Raji (cell line): ENCODE measurements around the gene GADD45B.

Experiments used
- POLR2A ChIP-seq: IDR thresholded peaks from 2 replicates; pipeline ENCODE4 v1.6.1; 2011; ENCODE audit warnings: low read depth, low read length, control low read depth; ENCODE audit not compliant: insufficient read depth

The GADD45B gene

GRCh38 chr19:2488942-2489731 lies 13.2 kb downstream of the GADD45B start:
- TF ChIP-seq POLR2A = no peak

GRCh38 chr19:2490659-2491058 lies 14.7 kb downstream of the GADD45B start:
- TF ChIP-seq POLR2A = no peak

- TF ChIP-seq POLR2A = peak; percentile 34; the same call in 1 of the 2 replicates
Observed at GRCh38 chr19:2491130-2491801, 15.3 kb downstream of the GADD45B start.

- no peak for TF ChIP-seq POLR2A
Observed at GRCh38 chr19:2492870-2493269, 16.9 kb downstream of the GADD45B start.

GRCh38 chr19:2494084-2494446 lies 18.1 kb downstream of the GADD45B start:
- TF ChIP-seq POLR2A = no peak

- TF ChIP-seq POLR2A = no peak
Observed at GRCh38 chr19:2494447-2495129, 18.7 kb downstream of the GADD45B start.

- no peak for TF ChIP-seq POLR2A
Observed at GRCh38 chr19:2495130-2495641, 19.3 kb downstream of the GADD45B start.

- no peak for TF ChIP-seq POLR2A
Observed at GRCh38 chr19:2495651-2496316, 19.9 kb downstream of the GADD45B start.

- TF ChIP-seq POLR2A = no peak
Observed at GRCh38 chr19:2497186-2497585, 21.3 kb downstream of the GADD45B start.

- TF ChIP-seq POLR2A = no peak
Observed at GRCh38 chr19:2500156-2500555, 24.2 kb downstream of the GADD45B start.

- TF ChIP-seq POLR2A = no peak
Observed at GRCh38 chr19:2500841-2501261, 24.9 kb downstream of the GADD45B start.

- no peak for TF ChIP-seq POLR2A
Observed at GRCh38 chr19:2503521-2504109, 27.7 kb downstream of the GADD45B start.

GRCh38 chr19:2507109-2507508 lies 31.2 kb downstream of the GADD45B start:
- TF ChIP-seq POLR2A = no peak

GRCh38 chr19:2509096-2509495 lies 33.2 kb downstream of the GADD45B start:
- no peak for TF ChIP-seq POLR2A

- TF ChIP-seq POLR2A = no peak
Observed at GRCh38 chr19:2511570-2511969, 35.6 kb downstream of the GADD45B start.
